Measurements from ENCODE around the gene PTAR1. TPM values are rescaled to one million over a fixed set of nuclear protein-coding genes. Genes with fewer than 3 reads are reported as not detected.

PTAR1 gene
- total RNA-seq, 2 donors from 2014 or later: 35.8 to 41.9 TPM

GRCh38 chr9:69678843-69679538 lies 80.8 kb downstream of the PTAR1 start:
- no peak for ATAC-seq
- WGBS, 2 donors: 57 to 59% methylated on average over 4 of the region's 4 CpGs
- Histone ChIP-seq H3K27me3 (no peaks in the 10 kb centered on the region), H3K27ac (no peak overlapping the region), H3K4me1 (no peaks in the 10 kb centered on the region), H3K36me3 (replicated peaks in 1 of 2; ENCODE audit: insufficient read depth in 1 of 2, low read depth in 2 of 2) (no peaks in the 10 kb centered on the region), H3K9me3 (no peaks in the 10 kb centered on the region), H3K4me3 (no peak overlapping the region)
- no peak for DNase-seq
- intact Hi-C loops (cut with DNase I): no loop called here
- TF ChIP-seq CTCF (IDR thresholded peaks at IDR 0.05): no peak
- no peak for TF ChIP-seq POLR2A (IDR thresholded peaks at IDR 0.05)

GRCh38 chr9:69677931-69678330 lies 81.9 kb downstream of the PTAR1 start:
- TF ChIP-seq POLR2A (IDR thresholded peaks at IDR 0.05): no peak
- TF ChIP-seq CTCF (IDR thresholded peaks at IDR 0.05): no peak
- Histone ChIP-seq H3K27me3 (no peaks in the 10 kb centered on the region), H3K36me3 (replicated peaks in 1 of 2; ENCODE audit: insufficient read depth in 1 of 2, low read depth in 2 of 2) (no peaks in the 10 kb centered on the region), H3K27ac (no peak overlapping the region), H3K4me3 (no peak overlapping the region), H3K9me3 (no peaks in the 10 kb centered on the region), H3K4me1 (peaks cover 5% of the 10 kb centered on the region)
- WGBS, 2 donors: 74 to 76% methylated on average over 5 of the region's 5 CpGs
- no peak for ATAC-seq
- DNase-seq: no peak
- intact Hi-C loops (cut with DNase I): no loop called here

- peaks cover 13% of the 10 kb centered on the region for H3K4me1 ChIP-seq
- ATAC-seq (no peak), DNase-seq (no peak)
- H3K4me3 ChIP-seq: no peak overlapping the region
- no peaks in the 10 kb centered on the region for H3K9me3 ChIP-seq
- no peak overlapping the region for H3K27ac ChIP-seq
- 87 to 96% methylated on average over 3 of the region's 3 CpGs for WGBS, 2 donors
- H3K27me3 ChIP-seq: no peaks in the 10 kb centered on the region
- TF ChIP-seq CTCF (IDR thresholded peaks at IDR 0.05) (no peak), POLR2A (IDR thresholded peaks at IDR 0.05) (no peak)
- intact Hi-C loops (cut with DNase I): no loop called here
- H3K36me3 ChIP-seq (replicated peaks in 1 of 2; ENCODE audit: insufficient read depth in 1 of 2, low read depth in 2 of 2): no peaks in the 10 kb centered on the region
These were observed 84.2 kb downstream of the PTAR1 start for GRCh38 chr9:69675563-69675962.

GRCh38 chr9:69674716-69675438 lies 84.9 kb downstream of the PTAR1 start:
- Histone ChIP-seq H3K9me3 (no peaks in the 10 kb centered on the region), H3K27ac (no peak overlapping the region), H3K4me3 (no peak overlapping the region), H3K27me3 (no peaks in the 10 kb centered on the region), H3K36me3 (replicated peaks in 1 of 2; ENCODE audit: insufficient read depth in 1 of 2, low read depth in 2 of 2) (no peaks in the 10 kb centered on the region), H3K4me1 (peaks cover 13% of the 10 kb centered on the region)
- intact Hi-C loops (cut with DNase I): no loop called here
- no peak for TF ChIP-seq CTCF (IDR thresholded peaks at IDR 0.05)
- TF ChIP-seq POLR2A (IDR thresholded peaks at IDR 0.05): no peak
- ATAC-seq (no peak), DNase-seq (no peak)
- 64 to 74% methylated on average over 3 of the region's 3 CpGs for WGBS, 2 donors
